Fibroblast of skin of left biceps (primary cell): ENCODE data around the gene YWHAH.

Experiments
- DNase-seq, 2 experiments: peaks; one replicate each; pipeline ENCODE4 v3.0.0-alpha.2; 2013; ENCODE audit warnings: low read depth in 2 of 2

The YWHAH gene

GRCh38 chr22:31923136-31923535 lies 21.2 kb upstream of the YWHAH start:
- DNase-seq: no peak

GRCh38 chr22:31923747-31924146 lies 20.6 kb upstream of the YWHAH start:
- no peak for DNase-seq

DNA sequence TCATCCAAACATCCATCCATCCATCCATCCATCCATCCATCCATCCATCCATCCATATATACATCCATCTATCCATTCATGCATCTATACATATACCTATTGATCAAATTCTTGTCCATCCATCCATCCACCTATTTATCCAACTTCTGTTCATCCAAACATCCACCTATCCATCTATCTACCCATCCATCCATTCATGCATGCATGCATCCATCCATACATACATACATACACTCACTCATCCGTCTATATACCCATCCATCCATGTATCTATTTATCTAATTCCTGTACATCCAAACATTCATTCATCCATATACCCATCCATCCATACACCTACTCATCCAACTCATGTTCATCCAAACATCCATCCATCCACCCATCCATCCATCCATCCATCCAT lies 19.3 kb upstream of the YWHAH start:
- no peak for DNase-seq

GRCh38 chr22:31926024-31926423 lies 18.3 kb upstream of the YWHAH start:
- no peak for DNase-seq

- DNase-seq: no peak
Observed at GRCh38 chr22:31926969-31927368, 17.4 kb upstream of the YWHAH start.

DNA sequence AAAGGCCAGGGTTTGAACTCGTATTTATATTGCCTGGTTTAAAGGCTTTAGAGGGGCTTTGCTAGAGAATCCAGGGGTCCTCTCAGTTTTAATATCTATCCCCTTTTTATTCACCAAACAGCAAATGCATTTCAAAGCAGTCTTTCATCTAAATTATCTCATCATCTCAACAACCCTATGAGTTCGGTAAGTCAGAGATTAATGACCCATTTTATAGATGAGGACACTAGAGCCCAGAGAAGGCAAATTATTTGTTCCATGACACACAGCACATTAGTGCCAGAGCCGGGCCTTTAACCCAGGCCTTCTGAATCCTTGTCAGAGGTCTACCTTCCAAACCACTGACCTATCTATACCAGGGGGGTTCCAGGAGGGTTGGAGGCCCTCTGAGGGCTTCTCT lies 16.8 kb upstream of the YWHAH start:
- DNase-seq: no peak

DNA sequence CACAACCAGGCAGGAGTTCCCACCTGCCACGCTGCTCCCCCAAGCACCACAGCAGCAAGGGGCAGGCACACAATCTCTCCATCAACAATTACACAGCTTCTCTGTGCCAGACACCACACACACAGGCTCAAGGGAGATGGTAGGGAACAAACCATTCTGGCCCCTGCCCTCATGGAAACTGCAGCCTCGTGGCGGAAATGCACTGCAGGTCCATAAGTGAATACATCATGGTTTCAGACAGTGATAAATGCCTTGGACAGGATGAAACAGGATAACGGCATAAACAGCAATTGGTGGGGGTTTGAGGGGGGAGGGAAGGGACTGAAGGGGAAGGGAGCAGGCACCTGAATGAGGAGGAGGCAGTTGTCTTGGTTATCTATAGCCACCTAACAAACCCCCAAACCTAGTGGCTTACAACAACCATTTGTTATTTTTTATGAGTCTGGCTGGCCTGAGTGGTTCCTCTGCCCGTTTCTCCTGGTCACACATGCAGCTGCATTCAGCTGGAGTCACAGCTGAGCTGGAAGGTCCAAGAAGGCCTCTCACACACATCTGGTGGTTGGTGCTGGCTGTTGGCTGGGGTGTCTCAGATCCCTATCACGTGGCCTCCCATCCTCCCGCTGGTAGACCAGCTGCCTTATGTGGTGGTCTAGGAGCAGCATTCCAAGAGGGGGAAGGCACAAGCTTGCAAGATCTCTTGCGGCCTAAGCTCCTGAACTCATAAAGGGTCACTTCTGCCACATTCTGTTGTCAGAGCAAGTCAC lies 15.0 kb upstream of the YWHAH start:
- no peak for DNase-seq

- DNase-seq: no peak
Observed at GRCh38 chr22:31932863-31933262, 11.5 kb upstream of the YWHAH start.

DNA sequence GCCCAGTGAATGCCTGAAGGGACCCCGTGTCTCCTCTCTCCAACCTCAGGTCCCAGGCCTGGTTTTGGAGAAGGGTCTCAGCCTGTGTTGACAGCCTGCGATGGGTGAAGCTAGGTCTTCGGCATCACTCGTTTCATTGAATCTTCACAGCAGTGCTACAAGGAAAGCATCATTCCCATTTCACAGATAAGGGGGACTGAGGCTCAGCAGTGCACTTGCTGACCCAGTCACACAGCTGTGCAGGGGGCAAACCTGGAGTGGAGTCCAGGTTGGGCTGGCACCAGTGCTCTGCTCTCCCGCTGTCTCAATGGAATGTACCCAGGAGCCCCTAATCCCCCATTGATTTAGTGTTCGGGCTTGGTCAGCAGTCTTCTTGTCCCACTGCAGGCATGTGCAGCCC lies 10.9 kb upstream of the YWHAH start:
- DNase-seq: no peak

DNA sequence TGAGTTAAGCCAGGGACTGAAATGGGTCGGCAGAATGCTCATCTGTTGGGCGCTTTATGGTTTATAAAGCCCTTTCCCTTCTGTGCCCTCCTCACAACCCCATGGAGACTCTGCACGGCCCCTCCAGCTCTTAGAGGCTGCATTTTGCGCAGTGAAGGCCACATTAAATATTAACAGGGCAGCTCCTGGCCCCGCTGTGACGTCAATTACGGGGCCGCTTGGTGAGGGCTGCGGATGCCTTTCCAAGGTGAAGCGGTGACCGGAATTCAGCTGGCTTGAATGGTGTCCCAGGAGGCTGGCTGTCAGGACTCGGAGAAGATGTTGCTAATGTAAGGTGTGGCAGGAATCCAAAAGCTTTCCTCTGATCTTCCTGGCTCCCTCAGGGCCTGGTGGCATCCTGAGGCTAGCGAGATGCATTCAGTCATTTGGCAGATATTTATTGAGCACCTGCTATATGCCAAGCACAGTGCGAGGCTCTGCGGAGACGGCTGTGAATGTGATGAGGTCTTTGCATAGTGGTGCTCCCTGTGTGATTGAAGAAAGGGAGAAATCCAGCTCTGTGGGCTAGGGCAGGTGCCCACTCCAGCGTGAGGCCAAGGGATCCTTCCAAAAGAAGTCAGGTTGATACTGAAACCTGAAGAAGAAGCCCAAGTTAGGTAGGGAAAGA lies 10.4 kb upstream of the YWHAH start:
- DNase-seq: no peak

DNA sequence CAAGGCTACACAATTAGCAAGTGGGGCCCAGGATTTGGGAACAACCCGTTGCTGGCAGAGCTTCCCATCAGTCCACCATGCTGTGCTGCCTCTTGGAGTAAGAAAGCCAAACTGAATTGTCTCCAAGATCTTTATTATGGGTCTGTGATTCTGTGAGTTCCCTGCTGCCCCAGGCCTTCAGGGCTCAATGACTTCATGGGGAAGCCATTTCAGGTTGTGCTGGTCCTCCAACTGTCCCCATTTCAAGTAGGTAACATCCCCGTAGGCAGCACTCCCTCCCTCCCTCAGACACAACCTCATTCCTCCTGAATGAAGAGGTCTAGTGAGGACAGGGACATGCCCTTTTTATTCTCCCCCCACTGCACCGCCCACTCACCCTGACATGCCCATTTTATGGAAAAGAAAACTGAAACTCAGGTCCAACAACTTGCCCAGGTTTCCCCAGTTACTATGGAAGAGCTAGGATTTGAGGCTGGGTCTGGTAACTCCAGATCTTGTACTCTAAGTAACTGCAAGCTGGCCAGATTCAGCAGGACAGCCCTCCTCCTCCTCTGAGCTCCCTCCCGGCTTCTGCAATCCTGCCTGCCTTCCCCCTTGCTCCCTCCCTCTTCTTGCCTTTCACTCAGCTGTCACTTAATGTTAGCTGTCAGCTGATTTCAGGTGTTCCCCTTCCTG lies 8.2 kb upstream of the YWHAH start:
- DNase-seq: no peak

DNA sequence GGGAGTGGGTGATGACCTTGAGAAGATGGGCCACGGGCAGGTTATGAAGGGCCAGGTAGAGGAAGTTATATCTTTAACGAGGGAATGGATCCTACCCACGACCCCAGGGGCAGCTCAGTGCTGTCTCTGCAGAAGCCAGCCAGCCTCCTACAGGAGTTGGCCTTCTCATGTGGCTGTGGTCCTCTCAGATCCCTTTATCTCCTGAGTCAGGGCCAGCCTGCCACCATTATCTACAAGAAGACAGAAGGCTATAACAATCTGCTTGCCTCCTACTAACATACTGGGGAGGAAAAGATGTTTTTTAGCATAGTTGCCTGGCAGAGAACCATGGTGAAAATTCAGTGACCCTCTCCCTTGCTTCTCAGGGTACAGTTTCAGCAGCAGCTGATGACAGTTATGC lies 7.0 kb upstream of the YWHAH start:
- no peak for DNase-seq

DNA sequence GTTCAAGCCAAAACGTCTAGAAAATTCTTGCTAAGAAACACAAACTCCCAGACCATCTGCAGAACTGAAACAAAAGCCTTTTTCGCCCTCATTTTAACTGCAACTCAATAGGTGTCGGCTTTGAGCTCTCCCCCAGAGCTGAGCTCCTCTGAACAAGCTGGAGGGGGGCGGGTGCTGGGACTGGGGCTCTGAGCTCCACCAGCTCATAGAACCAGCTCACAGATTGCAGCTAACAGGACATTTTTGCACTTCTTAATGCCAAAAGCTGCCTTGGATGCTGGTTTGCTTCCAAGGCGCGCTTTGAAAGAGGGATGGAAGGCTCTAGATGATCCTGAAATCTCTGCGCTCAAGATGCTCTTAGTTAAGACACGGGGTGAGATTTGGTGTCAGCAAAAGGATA lies 6.0 kb upstream of the YWHAH start:
- no peak for DNase-seq

GRCh38 chr22:31940506-31940905 lies 3.8 kb upstream of the YWHAH start:
- no peak for DNase-seq

GRCh38 chr22:31942091-31942490 lies 2.2 kb upstream of the YWHAH start:
- DNase-seq: no peak

- DNase-seq: no peak
Observed at GRCh38 chr22:31943206-31943977, 943 bp upstream of the YWHAH start.

DNA sequence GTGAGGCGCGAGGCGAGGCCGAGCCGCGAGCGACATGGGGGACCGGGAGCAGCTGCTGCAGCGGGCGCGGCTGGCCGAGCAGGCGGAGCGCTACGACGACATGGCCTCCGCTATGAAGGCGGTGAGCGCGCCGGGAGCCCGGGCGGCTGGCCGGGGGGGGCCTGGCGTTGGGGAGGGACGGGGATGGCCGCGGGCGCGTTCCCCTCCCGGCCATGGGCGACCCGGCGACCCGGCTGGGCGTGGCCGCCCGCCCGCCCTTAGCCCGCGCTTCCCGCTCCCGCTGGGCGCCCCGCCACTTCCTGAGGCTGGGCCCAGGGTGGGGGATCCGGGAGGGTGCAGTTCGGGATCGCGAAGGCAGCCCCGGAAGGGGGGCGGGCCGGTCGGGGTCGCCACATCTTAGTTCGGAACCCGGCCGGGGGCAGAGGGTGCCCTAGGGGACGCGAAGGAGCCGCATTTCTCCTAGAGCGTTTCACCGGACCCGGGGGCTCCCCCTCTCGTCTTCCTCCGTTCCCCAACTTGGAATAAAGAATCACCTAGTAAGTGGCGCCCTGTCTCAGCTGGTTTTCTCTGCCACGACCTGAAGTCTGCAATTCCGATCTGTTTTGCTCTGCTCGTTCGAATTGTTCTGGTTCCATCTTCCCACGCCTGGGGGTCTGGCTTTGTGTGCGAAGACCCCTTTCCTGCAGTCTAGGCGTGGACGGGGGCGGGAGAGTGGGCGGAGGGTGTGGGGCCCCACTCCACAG lies 536 bp downstream of the YWHAH start:
- DNase-seq: no peak

DNA sequence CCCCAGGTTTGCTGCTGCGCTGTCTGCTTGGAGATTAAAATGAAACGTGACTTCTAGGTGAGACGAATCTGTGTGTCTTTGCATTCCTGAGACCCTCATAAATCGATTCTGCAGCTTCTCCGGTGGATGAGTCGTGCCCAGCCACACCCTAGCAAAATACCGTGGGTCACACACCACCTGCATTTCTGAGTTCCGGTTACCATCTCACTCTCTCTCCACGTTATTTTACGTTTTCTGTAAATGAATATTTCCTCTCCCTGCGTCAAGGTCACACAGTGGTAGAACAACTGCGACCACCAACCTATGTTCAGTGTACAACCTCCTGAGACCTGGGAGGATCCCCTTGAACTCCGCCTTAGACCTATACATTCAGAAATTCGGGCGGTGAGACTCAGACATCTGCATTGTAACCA lies 1.1 kb downstream of the YWHAH start:
- DNase-seq: no peak

- DNase-seq: no peak
Observed at GRCh38 chr22:31945971-31946680, 1.8 kb downstream of the YWHAH start.

GRCh38 chr22:31947296-31947695 lies 3.0 kb downstream of the YWHAH start:
- no peak for DNase-seq

- no peak for DNase-seq
Observed at GRCh38 chr22:31948002-31948401, 3.7 kb downstream of the YWHAH start.
